ENCODE measurements around the gene NECAP2.

GRCh38 chr1:16394977-16395376, 45.5 kb upstream of the NECAP2 start:
- no peak for TF ChIP-seq TAF1 (IDR thresholded peaks at IDR 0.05; ENCODE audit: borderline replicate concordance, insufficient read depth, low read length)
- no peak for TF ChIP-seq POLR2AphosphoS5 (IDR thresholded peaks at IDR 0.05; ENCODE audit: low read depth, low read length)
